NOMO-1 treated with dmso at 0.1 percent for 144 hours (cell line): ENCODE data around the gene PPDPF.
A peak's percentile ranks its signal among the peaks of the same experiment; 100 is the strongest.
"Not testable (repeated sequence)": the region's sequence is repeated elsewhere in the genome, so short reads cannot be mapped to it uniquely, and the experiment has no call there.

Experiments
- DNase-seq: peaks from one replicate; lab custom pipeline; 2025; ENCODE audit not compliant: unreplicated experiment; lab: John Stamatoyannopoulos, UW

Gene PPDPF

DNA sequence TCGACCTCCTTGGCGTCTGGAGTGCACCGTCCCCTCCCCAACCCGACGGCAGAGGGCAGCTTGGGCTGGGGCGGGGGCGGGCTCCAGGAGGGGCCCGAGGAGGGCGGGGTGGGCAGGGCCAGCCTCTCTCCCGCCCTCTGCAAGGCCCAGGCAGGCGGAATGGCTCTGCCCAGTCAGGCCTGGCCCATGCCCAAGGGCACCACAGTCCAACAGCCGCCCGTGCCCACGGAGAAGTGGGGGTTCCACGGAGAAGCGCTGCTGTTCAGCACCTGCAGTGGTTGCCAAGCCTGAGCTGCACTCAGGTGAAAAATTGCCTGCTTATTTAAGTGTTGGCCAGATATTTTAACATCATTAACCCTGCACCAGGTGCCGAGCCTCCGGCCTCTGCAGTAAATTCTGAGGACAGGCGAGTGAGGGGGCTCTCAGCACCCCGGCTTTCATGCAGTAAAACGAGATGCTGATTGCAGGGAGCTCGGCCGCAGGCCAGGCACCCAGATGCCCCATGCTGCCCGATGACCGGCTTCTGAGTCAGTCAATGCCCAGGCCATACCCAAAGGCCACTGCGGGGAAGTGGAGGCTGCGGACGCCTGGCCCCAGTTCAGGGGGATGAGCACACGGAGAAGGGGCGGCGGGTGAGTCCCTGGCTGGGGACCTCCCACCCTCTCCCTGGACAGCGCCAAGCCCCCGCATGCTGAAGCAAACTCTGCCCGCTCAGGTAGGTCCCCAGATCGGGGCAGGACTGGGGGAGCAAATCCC is 27.3 kb downstream of the PPDPF start, which contains the start of gene SRMS:
TSS of gene SRMS (minus strand) at position 25 of the 756 bp plus-strand sequence. CDS start 286 bp downstream, outside the sequence.
- no peak for DNase-seq

DNA sequence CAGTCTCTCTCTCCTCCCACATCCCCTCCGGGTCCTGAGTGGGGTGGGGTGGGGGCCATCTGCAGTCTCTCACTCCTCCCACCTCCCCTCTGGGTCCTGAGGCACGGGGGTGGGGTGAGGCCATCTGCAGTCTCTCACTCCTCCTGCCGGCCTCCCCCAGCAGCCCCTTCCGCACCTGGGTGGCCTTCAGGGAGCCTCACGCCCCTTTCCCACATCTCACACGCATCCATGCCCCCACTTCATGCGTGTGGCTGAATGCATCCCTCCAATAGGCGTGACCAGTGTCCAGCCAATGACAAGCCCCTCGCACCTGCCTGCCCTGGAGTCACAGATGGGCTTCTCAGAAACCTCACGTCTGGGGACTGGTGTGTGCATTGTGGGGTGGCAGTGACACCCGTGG is 28.0 kb downstream of the PPDPF start:
- DNase-seq, result no peak

DNA sequence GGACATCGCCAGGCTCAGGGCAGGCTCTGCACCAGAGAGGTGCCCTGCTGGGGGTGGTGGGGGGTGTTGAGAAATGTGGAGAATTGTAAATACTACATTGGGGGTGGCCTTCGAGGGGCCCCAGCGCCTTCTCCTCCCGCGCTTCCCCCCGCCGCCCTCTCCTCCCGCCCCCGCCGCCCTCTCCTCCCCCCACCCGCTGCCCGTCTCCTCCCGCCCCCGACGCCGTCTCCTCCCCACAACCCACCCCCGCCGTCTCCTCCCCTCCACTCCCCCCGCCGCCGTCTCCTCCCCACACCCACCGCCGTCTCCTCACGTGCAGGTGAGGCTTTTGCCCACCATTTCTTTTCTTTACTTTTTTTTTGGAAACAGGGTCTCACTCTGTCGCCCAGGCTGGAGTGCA is 28.5 kb downstream of the PPDPF start:
- no peak for DNase-seq

DNA sequence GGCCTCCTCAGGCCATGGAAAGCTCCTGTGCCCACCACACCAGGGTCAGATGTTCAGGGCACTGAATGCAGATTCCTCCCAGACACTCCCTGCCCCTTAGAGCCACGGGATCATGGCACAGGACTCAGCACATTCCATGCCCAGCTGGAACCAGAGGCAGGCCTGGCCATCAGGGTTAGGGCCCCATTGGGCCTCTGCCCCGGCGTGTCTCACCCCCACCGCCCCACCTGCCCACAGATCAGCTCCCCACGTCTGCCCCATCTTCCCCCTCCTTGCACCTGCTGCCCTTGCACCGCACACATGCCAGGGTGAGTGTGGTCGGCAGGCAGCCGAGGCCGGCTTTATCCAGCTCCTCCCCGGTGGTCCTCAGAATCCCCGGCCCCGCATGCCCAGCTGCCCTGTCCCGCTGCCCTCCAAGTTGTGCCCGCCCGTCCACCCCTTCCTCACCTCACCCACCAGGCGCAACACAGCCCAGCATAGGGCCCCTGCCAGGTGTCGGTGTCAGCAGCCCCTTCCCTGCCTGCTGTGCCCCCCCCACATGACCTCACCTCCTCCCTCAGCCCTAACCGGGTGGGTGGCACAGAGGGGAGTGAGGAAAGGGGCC is 29.2 kb downstream of the PPDPF start:
- DNase-seq, result no peak

DNA sequence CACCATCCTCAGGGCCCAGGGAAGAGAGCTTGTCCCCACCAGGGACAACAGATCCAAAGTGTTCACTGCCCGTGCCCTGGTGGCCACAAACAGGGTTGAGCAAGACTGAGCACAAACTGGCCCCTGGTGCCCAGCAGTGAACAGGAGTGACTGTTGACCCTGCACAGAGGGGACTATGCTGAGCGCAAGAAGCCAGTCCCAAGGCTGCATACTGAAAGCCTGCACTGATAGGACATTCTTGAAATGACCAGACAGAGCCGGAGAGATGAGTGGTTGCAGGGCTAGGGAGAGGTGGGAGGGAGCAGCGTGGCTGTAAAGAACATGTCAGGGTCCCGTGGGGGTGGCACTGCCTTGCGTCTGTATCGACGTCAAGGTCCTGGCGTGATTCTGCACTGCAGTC is 30.5 kb downstream of the PPDPF start:
- no peak for DNase-seq

DNA sequence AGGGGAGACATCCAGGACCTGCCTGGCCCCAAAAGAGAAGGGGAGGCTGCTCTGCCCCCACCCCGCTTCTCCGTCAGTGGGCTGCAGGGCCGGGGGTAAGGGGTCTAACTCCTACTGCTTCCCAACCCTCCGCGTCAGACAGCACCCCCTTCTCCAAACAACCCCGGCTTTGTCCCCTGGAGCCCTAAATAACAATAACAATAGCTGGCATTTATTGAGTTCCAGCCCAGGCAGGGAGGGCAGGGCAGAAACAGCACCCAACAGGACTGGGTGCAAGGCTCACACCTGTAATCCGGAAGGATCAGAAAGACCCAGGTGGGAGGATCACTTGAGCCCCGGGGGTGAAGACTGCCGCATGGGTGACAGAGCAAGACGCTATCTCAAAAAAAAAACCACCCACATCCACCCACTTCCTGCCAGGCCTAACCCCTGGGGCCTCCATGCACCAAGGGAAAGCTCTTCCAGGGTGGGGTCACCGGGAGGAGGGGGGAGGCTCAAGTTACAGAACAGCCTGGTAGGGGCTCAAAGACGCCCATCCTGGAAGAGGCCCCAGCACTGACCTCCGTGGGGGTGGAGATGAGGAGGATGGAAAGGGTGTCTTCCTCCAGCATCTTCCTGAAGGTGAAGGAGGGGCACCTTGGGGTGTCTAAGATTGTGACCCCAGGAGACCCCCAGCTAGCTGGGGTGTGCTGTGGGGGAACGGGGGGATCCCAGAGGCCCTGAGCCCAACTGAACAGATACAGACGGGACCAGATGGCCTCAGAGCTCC is 32.1 kb downstream of the PPDPF start:
- no peak for DNase-seq

DNA sequence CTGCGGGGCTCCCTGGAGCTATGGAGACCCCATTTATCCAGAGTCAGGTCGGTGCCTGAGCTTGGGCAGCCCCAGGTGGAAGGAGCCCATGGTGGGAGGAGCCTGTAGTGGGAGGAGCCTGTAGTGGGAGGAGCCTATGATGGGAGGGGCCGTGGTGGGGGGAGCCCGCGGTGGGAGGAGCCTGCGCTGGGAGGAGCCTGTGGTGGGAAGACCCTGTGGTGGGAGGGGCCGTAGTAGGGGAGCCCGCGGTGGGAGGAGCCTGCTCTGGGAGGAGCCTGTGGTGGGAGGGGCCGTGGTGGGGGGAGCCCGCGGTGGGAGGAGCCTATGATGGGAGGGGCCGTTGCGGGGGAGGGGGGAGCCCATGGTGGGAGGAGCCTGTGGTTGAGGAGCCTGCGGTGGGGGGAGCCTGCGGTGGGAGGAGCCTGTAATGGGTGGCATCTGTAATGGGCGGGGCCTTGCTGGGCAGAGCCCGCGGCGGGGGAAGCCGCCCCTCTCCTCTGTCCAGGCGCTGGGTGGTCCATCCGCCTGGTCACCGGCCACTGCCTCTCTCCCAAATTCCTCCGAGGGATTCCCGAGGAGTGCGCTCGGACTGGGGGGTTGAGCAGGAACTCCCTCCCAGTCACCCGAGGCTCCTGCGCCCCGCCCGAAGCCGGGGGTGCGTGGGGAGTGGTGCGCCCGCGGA is 32.8 kb downstream of the PPDPF start:
- DNase-seq, result peak; percentile 35

DNA sequence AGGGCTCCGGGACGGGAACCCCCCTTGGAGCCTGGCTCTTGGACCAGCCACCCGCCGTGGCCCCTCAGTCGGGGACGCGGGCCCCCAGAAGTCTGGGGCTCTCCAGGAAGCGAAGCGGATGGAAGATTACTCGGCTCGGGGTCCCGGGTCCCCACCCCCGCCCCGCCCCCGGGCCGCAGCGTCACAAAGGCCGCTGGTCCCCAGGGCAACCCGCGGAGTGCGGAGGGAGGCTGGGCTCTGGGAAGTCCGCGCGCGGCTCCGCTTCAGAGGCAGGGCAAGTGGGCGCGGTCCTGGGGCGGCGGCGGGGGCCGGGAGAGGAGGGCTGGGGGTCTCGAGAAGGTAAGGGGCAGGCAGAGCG is 33.3 kb downstream of the PPDPF start, which contains the start of gene FNDC11:
TSS of gene FNDC11 (plus strand) at position 227 of the 358 bp plus-strand sequence. CDS start 1,505 bp downstream, outside the sequence.
- no peak for DNase-seq

DNA sequence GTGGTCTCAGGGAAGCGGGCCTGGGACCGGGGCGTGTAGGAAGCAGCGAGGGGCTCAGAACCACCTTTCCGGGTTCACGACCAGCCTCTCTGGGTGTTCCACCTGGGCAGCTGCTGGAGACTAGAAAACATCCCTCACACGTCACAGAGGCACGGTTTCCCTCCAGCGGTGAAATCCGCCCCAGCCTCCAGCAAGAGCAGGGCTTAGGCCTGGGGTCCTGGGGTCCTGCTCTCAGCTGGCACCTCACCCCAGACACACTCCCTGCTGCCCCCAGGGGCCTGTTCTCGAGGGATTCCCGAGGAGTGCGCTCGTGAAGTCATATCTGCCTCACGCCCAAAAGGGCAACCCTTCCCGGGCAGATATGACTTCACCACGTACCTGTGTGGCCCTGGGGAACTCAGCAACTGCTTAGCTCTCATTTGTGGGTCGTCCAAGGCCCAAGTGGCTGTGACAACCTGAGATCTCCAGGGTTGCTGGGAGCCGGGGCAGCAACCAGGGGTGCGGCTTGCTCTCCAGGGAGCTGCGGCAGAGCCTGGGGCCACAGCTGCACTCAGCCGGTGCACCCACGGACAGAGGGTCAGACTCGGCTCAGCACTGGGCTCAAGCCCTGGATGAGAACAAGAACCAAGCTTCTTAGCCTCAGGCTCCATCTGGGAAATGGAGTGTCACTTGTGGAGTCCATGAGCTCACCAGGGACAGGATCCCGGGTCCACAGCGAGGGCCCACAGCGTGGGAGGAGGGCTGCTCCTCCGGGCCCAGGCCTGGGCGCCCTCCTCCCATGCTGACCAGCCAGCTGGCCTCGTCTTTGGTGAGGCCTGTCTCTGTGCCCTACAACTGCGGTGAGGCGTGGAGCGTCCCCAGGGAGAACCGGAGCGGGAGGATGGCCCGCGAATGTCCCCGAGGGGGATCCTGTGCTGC is 34.1 kb downstream of the PPDPF start:
- DNase-seq, result no peak

DNA sequence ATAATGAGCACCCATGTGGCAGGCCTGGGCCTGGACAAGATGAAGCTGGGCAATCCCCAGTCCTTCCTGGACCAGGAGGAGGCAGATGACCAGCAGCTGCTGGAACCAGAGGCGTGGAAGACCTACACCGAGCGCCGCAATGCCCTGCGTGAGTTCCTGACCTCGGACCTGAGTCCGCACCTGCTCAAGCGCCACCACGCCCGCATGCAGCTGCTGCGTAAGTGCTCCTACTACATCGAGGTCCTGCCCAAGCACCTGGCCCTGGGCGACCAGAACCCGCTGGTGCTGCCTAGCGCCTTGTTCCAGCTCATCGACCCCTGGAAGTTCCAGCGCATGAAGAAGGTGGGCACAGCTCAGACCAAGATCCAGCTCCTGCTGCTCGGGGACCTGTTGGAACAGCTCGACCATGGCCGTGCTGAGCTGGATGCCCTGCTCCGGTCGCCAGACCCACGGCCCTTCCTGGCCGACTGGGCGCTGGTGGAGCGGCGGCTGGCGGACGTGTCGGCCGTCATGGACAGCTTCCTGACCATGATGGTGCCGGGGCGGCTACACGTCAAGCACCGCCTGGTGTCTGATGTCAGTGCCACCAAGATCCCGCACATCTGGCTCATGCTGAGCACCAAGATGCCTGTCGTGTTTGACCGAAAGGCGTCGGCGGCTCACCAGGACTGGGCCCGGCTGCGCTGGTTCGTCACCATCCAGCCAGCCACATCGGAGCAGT is 35.3 kb downstream of the PPDPF start:
- DNase-seq, result no peak

DNA sequence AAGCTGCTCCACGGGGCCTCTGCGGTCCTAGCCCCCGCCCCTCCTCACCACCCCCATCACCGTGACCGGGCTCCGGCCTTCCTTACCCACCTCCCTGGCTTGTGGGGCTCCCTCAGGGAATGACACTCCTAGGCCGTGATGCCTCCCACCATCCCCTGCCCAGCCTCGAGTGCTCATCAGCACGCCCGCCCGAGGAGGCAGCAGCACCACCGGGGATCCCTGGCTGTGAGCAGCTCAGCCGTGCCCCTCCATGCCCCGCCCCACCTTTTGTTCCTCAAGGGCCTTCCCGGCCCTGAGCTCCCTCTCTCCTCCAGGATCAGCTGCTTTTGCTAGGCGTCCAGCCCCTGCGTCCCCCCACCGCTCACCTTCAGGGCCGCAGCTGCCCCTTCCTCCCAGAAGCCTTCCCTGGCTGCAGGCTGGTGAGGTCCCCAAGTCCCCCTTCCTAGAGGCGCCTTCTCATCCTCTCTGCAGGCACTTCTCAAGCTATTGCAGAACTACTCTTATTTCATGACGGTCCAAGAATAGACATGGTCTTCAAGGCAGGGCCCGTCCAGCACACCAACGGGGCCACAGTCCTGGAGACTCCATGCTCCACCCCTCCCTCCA is 36.4 kb downstream of the PPDPF start:
- no peak for DNase-seq

DNA sequence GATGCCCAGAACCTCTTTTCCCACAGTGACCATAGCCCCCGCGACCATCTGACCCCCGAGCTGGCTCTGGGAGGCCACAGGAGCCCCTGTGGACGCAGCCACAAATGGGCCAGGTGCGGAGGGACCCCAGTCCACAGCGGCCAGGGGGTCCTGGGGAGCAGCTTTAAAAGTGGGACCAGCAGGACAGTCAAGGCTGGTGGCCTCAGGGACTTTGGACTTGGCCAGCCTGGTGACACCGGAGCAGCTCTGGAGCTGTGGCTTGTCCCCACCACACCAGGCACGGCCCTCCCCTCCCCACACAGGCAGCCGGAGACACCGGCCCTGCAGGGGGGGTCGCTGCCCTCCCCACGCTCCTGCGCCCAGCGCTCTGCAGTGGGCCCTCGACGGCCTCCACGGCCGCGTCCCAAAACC is 36.9 kb downstream of the PPDPF start:
- DNase-seq, result no peak

DNA sequence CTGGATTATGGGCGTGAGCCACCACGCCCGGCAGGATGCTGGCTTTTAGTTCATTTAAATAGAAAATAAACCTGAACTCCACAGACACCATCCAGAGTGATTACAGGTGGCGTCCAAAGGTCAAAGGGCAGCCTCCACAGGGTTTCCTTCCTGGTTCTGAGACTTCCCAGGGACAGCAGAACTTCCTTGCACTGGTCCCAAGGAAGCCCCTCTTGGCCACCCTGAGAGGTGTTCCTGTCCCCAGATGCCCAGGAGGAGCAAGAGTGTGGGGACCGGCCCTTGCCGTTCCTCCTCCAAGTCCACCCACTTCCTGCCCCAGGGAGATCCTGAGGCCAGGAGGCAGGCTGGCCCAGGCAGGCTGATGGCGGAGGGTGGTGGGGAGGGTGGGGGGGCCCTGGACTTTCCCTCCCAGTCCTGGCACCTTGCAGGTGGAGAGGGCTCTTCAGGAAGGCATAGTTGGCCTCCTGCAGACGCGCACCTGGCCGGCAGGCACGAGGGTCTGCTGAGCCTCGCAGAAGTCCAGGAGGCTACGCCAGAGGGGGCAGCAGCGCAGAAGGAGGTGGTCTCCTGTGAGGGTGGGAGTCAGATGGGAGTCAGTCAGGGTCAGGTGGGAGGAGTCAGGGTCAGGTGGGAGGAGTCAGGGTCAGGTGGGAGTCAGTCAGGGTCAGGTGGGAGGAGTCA is 38.4 kb downstream of the PPDPF start:
- no peak for DNase-seq

DNA sequence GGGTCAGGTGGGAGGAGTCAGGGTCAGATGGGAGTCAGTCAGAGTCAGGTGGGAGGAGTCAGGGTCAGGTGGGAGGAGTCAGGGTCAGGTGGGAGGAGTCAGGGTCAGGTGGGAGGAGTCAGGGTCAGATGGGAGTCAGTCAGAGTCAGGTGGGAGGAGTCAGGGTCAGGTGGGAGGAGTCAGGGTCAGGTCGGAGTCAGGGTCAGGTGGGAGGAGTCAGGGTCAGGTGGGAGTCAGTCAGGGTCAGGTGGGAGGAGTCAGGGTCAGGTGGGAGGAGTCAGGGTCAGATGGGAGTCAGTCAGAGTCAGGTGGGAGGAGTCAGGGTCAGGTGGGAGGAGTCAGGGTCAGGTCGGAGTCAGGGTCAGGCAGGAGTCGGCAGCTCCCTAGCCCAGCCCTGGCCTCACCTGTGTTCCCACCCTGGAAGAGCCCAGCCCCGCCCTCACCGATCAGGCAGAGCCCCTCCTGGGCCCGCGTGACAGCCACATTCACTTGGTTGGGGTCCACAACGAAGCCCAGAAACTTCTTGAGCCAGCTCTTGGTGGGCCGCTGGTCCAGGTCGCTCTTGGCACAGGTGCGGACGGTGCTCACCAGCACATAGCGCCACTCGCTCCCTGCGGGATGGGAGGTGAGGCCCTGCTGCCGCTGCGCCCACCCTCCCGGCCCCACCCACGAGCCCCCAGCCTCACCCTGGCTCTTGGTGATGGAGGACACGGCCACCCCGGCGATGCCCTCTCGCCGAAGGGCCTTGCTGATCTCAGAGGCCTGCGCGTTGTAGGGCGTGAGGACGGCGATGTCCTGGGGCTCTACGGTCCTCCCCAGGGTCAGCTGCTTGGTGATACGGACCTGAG is 39.1 kb downstream of the PPDPF start:
- not testable (repeated sequence) for DNase-seq

DNA sequence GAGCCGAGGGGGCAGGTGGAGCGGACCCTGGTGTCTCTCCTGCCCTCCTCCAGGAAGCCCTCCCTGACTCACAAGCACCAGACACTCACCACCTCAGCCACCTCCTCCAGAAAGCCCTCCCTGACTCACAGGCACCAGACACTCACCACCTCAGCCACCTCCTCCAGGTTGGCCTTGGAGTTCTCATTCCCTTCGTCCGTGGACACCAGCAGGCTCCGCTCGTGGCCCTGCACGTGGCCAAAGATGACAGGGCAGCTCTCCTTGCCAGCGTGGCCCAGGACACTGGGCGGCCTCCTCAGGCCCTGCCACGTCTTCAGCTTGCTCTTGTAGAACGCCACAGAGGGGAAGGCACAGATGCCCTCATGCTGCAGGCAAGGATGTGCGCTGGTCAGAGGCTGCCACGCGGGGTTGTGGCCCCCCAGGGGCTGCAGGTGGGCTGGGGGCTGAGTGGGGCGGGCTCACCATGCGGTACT is 39.8 kb downstream of the PPDPF start:
- DNase-seq, result no peak

DNA sequence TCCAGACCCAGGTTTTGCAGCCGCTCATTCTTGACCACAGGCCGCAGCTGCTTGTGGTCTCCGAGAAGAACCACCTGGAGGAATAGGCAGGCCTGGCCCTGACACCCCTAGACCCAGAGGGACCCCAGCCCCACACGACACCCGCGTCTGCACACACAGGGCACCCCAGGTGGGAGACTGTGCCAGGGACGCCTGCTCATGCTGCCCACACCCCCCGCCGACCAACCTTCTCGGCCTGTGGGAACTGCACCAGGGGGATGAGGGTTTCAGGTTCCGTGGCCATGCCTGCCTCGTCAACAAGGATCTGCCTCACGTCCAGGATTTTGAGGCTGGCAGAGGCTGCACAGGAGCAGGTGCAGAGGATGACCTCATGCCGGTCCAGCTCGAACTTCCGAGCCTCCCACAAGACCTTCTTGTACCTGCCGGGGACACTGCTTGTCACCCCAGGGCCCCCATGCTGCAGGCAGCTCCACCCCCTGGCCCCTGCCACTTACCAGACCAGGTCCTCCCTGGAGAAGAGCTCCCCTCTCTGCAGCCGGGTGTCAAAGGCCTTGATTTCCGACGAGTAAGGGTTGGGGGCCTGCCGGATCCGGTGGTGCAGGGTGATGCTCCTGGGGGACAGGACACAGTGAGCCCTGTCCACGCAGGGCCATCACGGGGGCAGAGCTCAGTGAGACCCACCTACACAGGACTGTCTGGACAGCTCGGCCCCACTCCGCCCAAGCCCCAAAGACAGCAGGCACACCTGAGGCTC is 40.5 kb downstream of the PPDPF start:
- DNase-seq, result no peak
